ENCODE measurements around the gene RILPL1.
"Not testable (repeated sequence)": the region's sequence is repeated elsewhere in the genome, so short reads cannot be mapped to it uniquely, and the experiment has no call there.

RILPL1 gene

GRCh38 chr12:123457980-123458779 is 75.3 kb downstream of the RILPL1 start, which contains the start of gene SNRNP35:
TSS of gene SNRNP35 (plus strand) at chr12:123458139. CDS start at chr12:123465541, 7,402 bp downstream.
- DNase-seq: peak; percentile 77

- DNase-seq: no peak
These were observed 80.4 kb downstream of the RILPL1 start for GRCh38 chr12:123453165-123453564.

GRCh38 chr12:123452276-123452550 is 81.3 kb downstream of the RILPL1 start:
- DNase-seq: not testable (repeated sequence)

DNA sequence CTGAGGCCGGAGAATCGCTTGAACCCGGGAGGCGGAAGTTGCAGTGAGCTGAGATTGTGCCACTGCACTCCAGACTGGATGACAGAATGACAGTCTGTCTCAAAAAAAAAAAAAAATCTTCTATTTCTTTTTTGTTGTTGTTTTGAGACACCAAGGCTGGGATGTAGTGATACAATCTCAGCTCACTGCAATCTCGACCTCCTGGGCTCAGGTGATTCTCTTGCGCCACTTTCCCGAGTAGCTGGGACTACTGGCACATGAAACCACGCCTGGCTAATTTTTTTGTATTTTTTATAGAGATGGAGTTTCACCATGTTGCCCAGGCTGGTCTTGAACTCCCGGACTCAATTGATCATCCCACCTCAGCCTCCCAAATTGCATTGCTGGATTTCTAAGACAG is 82.9 kb downstream of the RILPL1 start:
- no peak for DNase-seq

DNA sequence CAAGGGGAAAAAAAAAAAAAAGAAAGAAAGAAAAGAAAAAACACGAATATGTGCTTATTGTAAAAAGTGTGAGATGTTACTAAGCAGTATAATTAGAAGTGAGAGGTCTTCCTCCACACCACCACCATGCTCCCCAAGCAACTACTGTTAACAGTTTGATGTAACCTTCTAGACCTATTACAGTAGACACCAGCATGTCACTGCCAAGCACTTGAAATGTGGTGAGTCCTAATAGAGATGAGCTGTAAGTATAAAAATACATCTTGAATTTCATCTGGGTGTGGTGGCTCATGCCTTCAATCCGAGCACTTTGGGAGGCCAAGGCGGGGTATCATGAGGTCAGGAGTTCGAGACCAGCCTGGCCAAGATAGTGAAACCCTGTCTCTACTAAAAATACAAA is 83.7 kb downstream of the RILPL1 start:
- no peak for DNase-seq

GRCh38 chr12:123449249-123449733 is 84.2 kb downstream of the RILPL1 start:
- no peak for DNase-seq

DNA sequence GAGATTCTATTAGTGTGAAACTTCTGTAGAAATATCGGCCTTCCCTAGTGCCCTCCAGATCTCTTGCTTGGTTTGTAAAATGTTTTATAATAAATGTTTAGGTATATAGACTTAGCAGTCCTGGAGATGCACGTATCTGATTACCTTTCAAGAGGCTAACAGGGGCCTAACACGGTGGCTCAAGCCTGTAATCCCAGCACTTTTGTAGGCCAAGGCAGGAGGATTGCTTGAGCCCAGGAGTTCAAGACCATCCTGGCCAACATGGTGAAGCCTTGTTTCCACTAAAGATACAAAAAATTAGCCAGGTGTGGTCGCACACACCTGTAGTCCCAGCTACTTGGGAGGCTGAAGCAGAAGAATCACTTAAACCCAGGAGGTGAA is 87.2 kb downstream of the RILPL1 start:
- DNase-seq: no peak

- no peak for DNase-seq
These were observed 87.9 kb downstream of the RILPL1 start for GRCh38 chr12:123445388-123446332.

- no peak for DNase-seq
These were observed 89.2 kb downstream of the RILPL1 start for GRCh38 chr12:123444092-123445026.

- DNase-seq: no peak
These were observed 90.7 kb downstream of the RILPL1 start for GRCh38 chr12:123442774-123443173.

- no peak for DNase-seq
These were observed 91.9 kb downstream of the RILPL1 start for GRCh38 chr12:123441523-123442164.

- DNase-seq: peak; percentile 69
These were observed 97.2 kb downstream of the RILPL1 start, which contains the start of gene RILPL2 for GRCh38 chr12:123436017-123436964. TSS of gene RILPL2 (minus strand) at chr12:123436684. CDS start at chr12:123436420, 264 bp downstream.

DNA sequence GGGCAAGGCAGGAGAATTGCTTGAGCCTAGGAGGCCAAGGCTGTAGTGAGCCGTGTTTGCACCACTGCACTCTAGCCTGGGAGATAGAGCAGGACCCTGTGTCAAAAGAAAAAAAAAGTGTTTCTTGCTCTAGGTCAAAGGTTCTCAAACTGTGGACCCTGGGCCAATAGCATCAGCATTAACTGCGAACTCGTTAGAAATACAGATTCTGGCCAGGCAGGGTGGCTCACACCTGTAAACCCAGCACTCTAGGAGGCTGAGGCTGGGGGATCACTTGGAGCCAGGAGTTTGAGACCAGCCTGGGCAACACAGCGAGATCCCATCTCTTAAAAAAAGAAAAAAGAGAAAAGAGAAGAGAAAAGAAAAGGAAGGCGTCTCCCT is 97.9 kb downstream of the RILPL1 start:
- DNase-seq: no peak

GRCh38 chr12:123433615-123434014 is 99.9 kb downstream of the RILPL1 start:
- DNase-seq: no peak

- DNase-seq: not testable (repeated sequence)
These were observed 101.3 kb downstream of the RILPL1 start for GRCh38 chr12:123431951-123432817.

GRCh38 chr12:123429101-123429500 is 104.4 kb downstream of the RILPL1 start:
- not testable (repeated sequence) for DNase-seq

DNA sequence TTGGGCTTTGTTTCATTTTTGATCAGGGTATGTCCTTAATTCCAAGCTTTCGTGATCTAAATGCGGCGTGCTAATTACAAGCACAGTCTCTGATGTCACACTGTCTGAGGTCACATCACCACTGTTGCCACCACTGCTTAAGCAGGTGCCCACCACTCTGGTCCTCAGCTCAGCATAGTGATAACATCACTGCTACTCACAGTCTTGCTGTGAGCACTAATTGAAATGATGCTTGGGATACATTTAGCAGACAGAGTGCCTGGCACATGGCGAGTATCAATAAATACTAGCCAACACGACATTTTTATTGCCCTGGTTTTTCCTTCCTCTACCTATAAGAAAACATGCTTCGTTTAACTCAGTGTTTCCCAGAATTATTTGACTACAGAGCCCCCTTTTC is 104.9 kb downstream of the RILPL1 start:
- no peak for DNase-seq

- no peak for DNase-seq
These were observed 106.3 kb downstream of the RILPL1 start for GRCh38 chr12:123427036-123427769.

GRCh38 chr12:123421314-123421713 is 112.2 kb downstream of the RILPL1 start:
- no peak for DNase-seq

All from kidney glomerular epithelial cell (primary cell).